Thoracic aorta (tissue), 2 donors: ENCODE data around the gene IL1RAPL2. TPM values are rescaled to one million over a fixed set of nuclear protein-coding genes. Genes with fewer than 3 reads are reported as not detected.
"Not testable (repeated sequence)": the region's sequence is repeated elsewhere in the genome, so short reads cannot be mapped to it uniquely, and the experiment has no call there.

ENCODE experiments used
- ATAC-seq: fragments of 150-250 bp; one replicate; pipeline ENCODE4 v1.8.0; 2017; ENCODE audit warnings: low read depth; ENCODE audit not compliant: insufficient number of reproducible peaks, low FRiP score
- DNase-seq: peaks from one replicate; pipeline ENCODE4 v3.0.0-alpha.2; 2020; ENCODE audit warnings: low spot score
- H3K27ac ChIP-seq, 2 donors: fragments of 200-600 bp; sonication (generic); 1 replicate in 1 of 2; 2 replicates in 1 of 2; pipeline ENCODE4 v1.5.1; 2016; ENCODE audit warnings: mild to moderate bottlenecking in 2 of 2, moderate library complexity in 2 of 2
- H3K27me3 ChIP-seq: fragments of 200-600 bp; sonication (generic); replicated peaks from 2 replicates; pipeline ENCODE4 v1.6.0; 2016; ENCODE audit warnings: mild to moderate bottlenecking; ENCODE audit not compliant: insufficient read depth
- H3K36me3 ChIP-seq: fragments of 200-600 bp; sonication (generic); one replicate; pipeline ENCODE4 v1.5.1; 2016
- H3K4me1 ChIP-seq, 2 donors: fragments of 200-600 bp; sonication (generic); 1 replicate in 1 of 2; 2 replicates in 1 of 2; pipeline versions ENCODE4 v1.5.1 to v1.6.0; 2016; ENCODE audit warnings: low read depth in 2 of 2, mild to moderate bottlenecking in 1 of 2; ENCODE audit not compliant: control insufficient read depth in 1 of 2
- H3K4me3 ChIP-seq: fragments of 200-600 bp; sonication (generic); 2 replicates; pipeline ENCODE4 v1.5.1; 2016; ENCODE audit warnings: mild to moderate bottlenecking
- H3K9me3 ChIP-seq: fragments of 200-600 bp; sonication (generic); 2 replicates; pipeline ENCODE4 v1.5.1; 2016
- CTCF ChIP-seq: fragments of 200-600 bp; sonication (generic); IDR thresholded peaks from one replicate; pipeline ENCODE4 v1.5.1; 2019; ENCODE audit warnings: antibody characterized with exemption
- total RNA-seq, 2 donors: library from RNA; depleted of rRNA; stranded (reverse); fragments of >200 nt; gene quantifications; one replicate each; pipeline versions ENCODE4 v1.1.0 to v1.2.3, GENCODE V29; 2016

IL1RAPL2 gene
- total RNA-seq, 2 donors from 2014 or later: not detected

GRCh38 chrX:105226499-105226898 is 660.5 kb downstream of the IL1RAPL2 start:
- Histone ChIP-seq H3K9me3 (no peaks in the 10 kb centered on the region), H3K4me1 (no peaks in the 10 kb centered on the region), H3K36me3 (no peaks in the 10 kb centered on the region), H3K27me3 (no peaks in the 10 kb centered on the region), H3K4me3 (no peak overlapping the region), H3K27ac (no peak overlapping the region)
- ATAC-seq (no peak), DNase-seq (no peak)
- no peak for TF ChIP-seq CTCF

- TF ChIP-seq CTCF: no peak
- no peak overlapping the region for H3K4me3 ChIP-seq
- no peak for ATAC-seq
- H3K27ac ChIP-seq: no peak overlapping the region
- DNase-seq: no peak
- H3K9me3 ChIP-seq: no peaks in the 10 kb centered on the region
- no peaks in the 10 kb centered on the region for H3K4me1 ChIP-seq
- H3K36me3 ChIP-seq: no peaks in the 10 kb centered on the region
- H3K27me3 ChIP-seq: no peaks in the 10 kb centered on the region
Measured at GRCh38 chrX:105228602-105229001, 662.6 kb downstream of the IL1RAPL2 start.

GRCh38 chrX:105229146-105229545 is 663.1 kb downstream of the IL1RAPL2 start:
- no peak for DNase-seq
- no peak for ATAC-seq
- Histone ChIP-seq H3K4me3 (no peak overlapping the region), H3K9me3 (no peaks in the 10 kb centered on the region), H3K36me3 (no peaks in the 10 kb centered on the region), H3K4me1 (no peaks in the 10 kb centered on the region), H3K27ac (no peak overlapping the region), H3K27me3 (no peaks in the 10 kb centered on the region)
- no peak for TF ChIP-seq CTCF

- not testable (repeated sequence) for H3K4me3 ChIP-seq, H3K9me3 ChIP-seq, ATAC-seq, H3K27ac ChIP-seq, H3K4me1 ChIP-seq, H3K27me3 ChIP-seq, H3K36me3 ChIP-seq, DNase-seq
Measured at GRCh38 chrX:105237407-105237806, 671.4 kb downstream of the IL1RAPL2 start.

GRCh38 chrX:105241056-105241455 is 675.1 kb downstream of the IL1RAPL2 start:
- H3K27ac ChIP-seq: no peak overlapping the region
- DNase-seq: no peak
- no peak for TF ChIP-seq CTCF
- no peak overlapping the region for H3K4me3 ChIP-seq
- no peaks in the 10 kb centered on the region for H3K9me3 ChIP-seq
- H3K36me3 ChIP-seq: no peaks in the 10 kb centered on the region
- no peaks in the 10 kb centered on the region for H3K27me3 ChIP-seq
- no peak for ATAC-seq
- no peaks in the 10 kb centered on the region for H3K4me1 ChIP-seq

- ATAC-seq: no peak
- Histone ChIP-seq H3K27me3 (no peaks in the 10 kb centered on the region), H3K9me3 (no peaks in the 10 kb centered on the region), H3K27ac (no peak overlapping the region), H3K4me3 (no peak overlapping the region), H3K4me1 (no peaks in the 10 kb centered on the region), H3K36me3 (no peaks in the 10 kb centered on the region)
- no peak for DNase-seq
- TF ChIP-seq CTCF: no peak
Measured at GRCh38 chrX:105260291-105261043, 694.5 kb downstream of the IL1RAPL2 start.
